Thymus (tissue), 11 donors: ENCODE data around the gene ATRN. TPM values are rescaled to one million over a fixed set of nuclear protein-coding genes. Genes with fewer than 3 reads are reported as not detected.

Experiments
- DNase-seq, 9 donors: peaks; one replicate each; pipeline ENCODE4 v3.0.0-alpha.2; 2013; ENCODE audit warnings: low spot score in 9 of 9, low read depth in 6 of 9, missing footprints in 1 of 9
- H3K27ac ChIP-seq, 2 donors: one replicate each; pipeline ENCODE4 v1.5.1; 2013; ENCODE audit warnings: control low read depth in 1 of 2, low read depth in 1 of 2, low read length in 1 of 2, mild to moderate bottlenecking in 1 of 2, moderate library complexity in 1 of 2
- H3K27me3 ChIP-seq, 2 donors: one replicate each; pipeline ENCODE4 v1.5.1; 2013; ENCODE audit warnings: low read length in 1 of 2; ENCODE audit not compliant: control insufficient read depth in 2 of 2, insufficient read depth in 1 of 2
- H3K36me3 ChIP-seq, 2 donors: one replicate each; pipeline ENCODE4 v1.5.1; 2013; ENCODE audit warnings: low read length in 1 of 2, mild to moderate bottlenecking in 1 of 2, moderate library complexity in 1 of 2; ENCODE audit not compliant: control insufficient read depth in 2 of 2, insufficient read depth in 2 of 2
- H3K4me1 ChIP-seq, 2 donors: one replicate each; pipeline ENCODE4 v1.5.1; 2013; ENCODE audit warnings: low read length in 2 of 2; ENCODE audit not compliant: control insufficient read depth in 2 of 2, insufficient read depth in 2 of 2
- H3K4me3 ChIP-seq, 2 donors: one replicate each; pipeline ENCODE4 v1.5.1; 2013; ENCODE audit warnings: low read length in 2 of 2, control low read depth in 1 of 2, mild to moderate bottlenecking in 1 of 2
- H3K9me3 ChIP-seq, 2 donors: one replicate each; pipeline ENCODE4 v1.5.1; 2013; ENCODE audit warnings: low read length in 1 of 2, mild to moderate bottlenecking in 1 of 2; ENCODE audit not compliant: control insufficient read depth in 2 of 2, insufficient read depth in 1 of 2
- WGBS: extraction: QIAGEN DNeasy Blood & Tissue Kit; methylation state at CpG from one replicate; pipeline ENCODE4 v1.1.7; 2013; 5-methylcytosine and 5-hydroxymethylcytosine counted together
- polyA plus RNA-seq: library from polyadenylated mRNA; stranded (reverse); fragments of 200-250 nt; gene quantifications from one replicate; pipeline ENCODE4 v1.2.3, GENCODE V29; 2013
- total RNA-seq: library from RNA; stranded (reverse); fragments of 120-200 nt; gene quantifications from one replicate; pipeline ENCODE4 v1.2.4, GENCODE V29; 2013
- donor health status: healthy.

The ATRN gene
- total and polyA plus RNA-seq, 2 donors: 4.8 to 7.4 TPM

DNA sequence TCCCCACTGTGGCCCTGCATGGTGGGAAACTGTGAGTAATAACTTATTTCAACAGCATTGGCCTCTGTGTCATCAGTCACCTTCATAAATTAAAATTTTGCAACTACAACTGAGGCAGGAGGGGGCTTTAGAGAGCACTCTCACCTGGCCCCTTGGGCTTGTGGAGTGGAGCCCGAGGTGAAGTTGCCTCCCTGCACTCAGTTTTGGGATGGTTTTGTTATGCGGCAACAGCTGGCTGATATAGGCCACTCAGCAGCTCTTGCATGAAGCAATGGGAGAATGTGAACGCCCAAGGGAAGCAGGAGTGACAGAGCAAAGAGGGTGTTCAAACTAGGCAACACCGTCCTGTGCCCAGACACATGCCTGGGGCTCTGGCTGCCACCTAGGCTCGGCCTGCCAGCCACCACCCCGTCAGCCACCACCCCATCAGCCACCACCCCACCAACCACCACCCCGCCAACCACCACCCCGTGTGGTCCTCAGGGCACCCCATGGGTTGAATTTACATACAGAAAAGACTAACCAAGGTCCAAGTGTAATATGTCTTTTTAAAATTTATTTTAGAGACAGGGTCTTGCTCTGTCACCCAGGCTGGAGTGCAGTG, 196.7 kb downstream of the ATRN start:
- H3K27ac ChIP-seq: no peak overlapping the region
- 99% methylated on average over 8 of the region's 8 CpGs for WGBS
- no peaks in the 10 kb centered on the region for H3K36me3 ChIP-seq
- peaks cover 0 to 6% of the 10 kb centered on the region in 2 donors for H3K4me1 ChIP-seq
- no peak overlapping the region for H3K4me3 ChIP-seq
- DNase-seq: no peak
- no peaks in the 10 kb centered on the region for H3K9me3 ChIP-seq
- peaks cover 10 to 56% of the 10 kb centered on the region in 2 donors for H3K27me3 ChIP-seq

DNA sequence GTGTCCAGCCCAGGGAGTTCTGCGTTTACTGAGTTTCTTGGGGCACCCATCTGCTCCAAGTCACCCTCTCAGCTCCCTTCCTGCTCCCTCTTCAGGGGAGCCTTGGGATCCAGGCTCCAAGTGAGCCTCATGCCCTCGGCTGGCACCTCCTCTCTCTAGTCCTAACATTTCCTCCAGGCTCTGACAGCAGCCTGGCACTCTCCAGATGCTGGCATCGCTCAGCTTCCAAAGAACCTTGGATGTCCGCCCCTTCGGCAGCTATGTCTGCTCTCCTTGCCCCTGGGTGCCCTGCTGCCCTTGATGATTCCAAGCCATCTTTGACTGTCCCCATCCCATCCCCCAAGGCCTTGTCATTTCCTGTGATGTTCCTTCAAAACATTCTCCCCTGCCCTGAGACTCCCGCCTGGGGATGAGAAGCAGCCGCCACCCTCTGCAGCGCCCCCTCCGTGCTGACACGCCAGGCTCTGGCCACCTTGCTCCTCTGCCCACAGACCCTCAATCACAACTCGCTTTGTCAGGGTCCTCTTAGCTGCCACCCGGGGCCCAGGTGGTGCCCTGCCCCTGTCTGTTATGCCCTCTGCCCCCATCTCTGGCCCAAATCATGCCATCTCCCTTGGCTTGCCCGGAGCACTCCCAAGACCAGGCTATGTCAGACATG, 199.0 kb downstream of the ATRN start:
- Histone ChIP-seq H3K36me3 (no peaks in the 10 kb centered on the region), H3K4me3 (no peak overlapping the region), H3K4me1 (peaks cover 0 to 6% of the 10 kb centered on the region in 2 donors), H3K27me3 (peaks cover 29 to 63% of the 10 kb centered on the region in 2 donors), H3K9me3 (no peaks in the 10 kb centered on the region), H3K27ac (no peak overlapping the region)
- DNase-seq: no peak
- 89% methylated on average over 13 of the region's 13 CpGs for WGBS

DNA sequence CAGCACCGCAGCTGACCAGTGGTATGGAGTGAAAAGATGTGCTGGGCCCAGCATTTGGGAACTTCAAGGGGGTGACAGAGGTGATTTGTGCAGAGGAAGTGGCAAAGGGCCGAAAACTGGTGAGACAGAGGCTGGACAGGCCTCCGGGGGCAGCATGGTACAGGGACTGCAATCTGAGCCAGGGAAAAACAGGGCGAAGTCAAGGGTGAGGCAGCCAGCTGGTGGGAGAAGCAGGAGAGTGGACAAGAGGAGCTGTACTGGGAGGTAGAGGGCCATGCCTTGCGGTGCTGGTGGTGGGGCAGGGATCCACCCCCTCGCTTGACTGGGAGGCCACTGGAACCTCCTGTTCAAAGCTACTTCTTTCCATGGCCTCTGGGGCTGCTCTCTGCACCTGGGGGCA, 199.7 kb downstream of the ATRN start:
- H3K27ac ChIP-seq: no peak overlapping the region
- H3K9me3 ChIP-seq: no peaks in the 10 kb centered on the region
- H3K36me3 ChIP-seq: no peaks in the 10 kb centered on the region
- no peak for DNase-seq
- 63% methylated on average over 6 of the region's 6 CpGs for WGBS
- peaks cover 34 to 69% of the 10 kb centered on the region in 2 donors for H3K27me3 ChIP-seq
- H3K4me1 ChIP-seq: peaks cover 0 to 6% of the 10 kb centered on the region in 2 donors
- H3K4me3 ChIP-seq: no peak overlapping the region

DNA sequence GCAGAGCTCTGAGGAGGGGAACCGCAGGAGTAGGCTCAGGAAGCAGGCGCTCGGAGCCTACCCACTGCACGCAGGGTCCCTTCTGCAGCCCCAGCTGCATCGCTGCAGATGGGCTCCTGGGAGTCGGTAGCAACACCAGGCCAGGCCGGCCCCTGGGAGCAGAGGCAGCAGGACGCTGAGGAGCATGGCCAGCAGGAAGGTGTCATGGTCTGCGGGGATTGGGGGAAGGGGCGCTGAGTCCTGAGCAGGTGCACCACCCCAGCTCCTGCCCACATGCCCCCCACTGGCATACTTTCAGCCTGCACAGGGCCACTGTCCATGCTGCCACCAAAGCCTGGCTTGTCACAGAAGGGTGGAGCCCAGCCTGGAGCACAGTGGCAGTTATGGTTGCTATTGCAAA, 200.1 kb downstream of the ATRN start:
- no peak overlapping the region for H3K4me3 ChIP-seq
- no peaks in the 10 kb centered on the region for H3K36me3 ChIP-seq
- WGBS: 85% methylated on average over 10 of the region's 10 CpGs
- DNase-seq: no peak
- no peak overlapping the region for H3K27ac ChIP-seq
- no peaks in the 10 kb centered on the region for H3K9me3 ChIP-seq
- peaks cover 0 to 4% of the 10 kb centered on the region in 2 donors for H3K4me1 ChIP-seq
- peaks cover 38 to 73% of the 10 kb centered on the region in 2 donors for H3K27me3 ChIP-seq

DNA sequence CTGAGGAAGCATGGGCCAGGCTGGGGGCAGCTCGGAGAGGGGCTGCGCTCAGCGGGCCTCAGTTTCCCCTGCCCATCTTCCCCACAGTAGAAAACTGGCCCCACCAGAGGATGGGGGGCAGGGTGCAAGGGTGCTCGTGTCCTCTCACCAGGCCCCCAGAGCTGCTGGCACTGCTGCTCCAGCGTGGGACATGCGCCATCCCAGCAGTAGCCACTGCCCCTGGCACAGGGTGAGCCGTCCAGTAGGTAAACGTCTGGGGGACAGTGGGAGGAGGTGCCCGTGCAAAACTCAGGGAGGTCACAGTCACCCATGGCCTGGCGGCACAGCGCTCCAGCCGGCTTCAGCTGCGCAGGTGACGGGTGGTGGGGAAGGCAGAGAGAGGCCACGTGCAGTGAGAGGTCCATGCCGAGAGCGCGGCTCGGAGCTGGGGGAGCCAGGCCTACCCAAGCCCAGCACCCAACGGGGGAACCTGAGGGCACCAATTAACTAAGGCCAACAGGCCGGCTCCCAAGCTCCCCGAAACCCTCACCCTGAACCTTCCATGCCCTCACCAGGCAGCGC, 201.2 kb downstream of the ATRN start:
- H3K27ac ChIP-seq: no peak overlapping the region
- H3K27me3 ChIP-seq: peaks cover 41 to 82% of the 10 kb centered on the region in 2 donors
- 50% methylated on average over 23 of the region's 23 CpGs for WGBS

DNA sequence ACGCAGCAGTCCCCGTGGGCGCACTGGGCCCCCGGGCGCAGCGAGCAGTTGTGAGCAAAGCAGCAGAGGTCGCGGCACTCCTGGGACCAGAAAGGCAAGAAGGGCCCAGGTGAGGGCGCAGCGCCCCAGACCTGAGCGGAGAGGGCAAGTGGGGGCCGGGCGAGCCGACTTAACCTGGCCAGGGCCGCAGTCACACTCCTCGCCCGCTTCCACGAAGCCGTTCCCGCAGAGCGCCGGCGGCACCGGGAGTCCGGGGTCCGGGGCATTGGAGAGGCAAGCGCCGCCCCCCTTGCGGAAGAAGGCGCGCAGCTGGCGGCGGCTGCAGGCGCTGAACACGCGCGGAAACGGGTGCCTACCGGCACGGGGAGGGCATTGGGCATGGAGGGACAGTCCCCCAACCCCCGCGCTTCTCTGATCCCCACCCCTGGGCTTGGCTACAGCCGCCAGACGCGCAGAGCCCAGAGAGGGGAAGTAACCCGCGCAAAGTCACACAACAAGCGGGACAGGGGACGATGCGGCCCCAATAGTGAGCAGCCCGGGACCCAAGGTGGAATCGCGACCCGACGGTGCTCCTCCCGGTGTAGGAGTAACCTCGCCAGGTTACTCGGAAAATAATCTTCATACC, 201.8 kb downstream of the ATRN start:
- Histone ChIP-seq H3K27ac (no peak overlapping the region), H3K9me3 (no peaks in the 10 kb centered on the region), H3K4me3 (no peak overlapping the region), H3K4me1 (no peaks in the 10 kb centered on the region), H3K36me3 (no peaks in the 10 kb centered on the region), H3K27me3 (peaks cover 43 to 88% of the 10 kb centered on the region in 2 donors)
- DNase-seq: no peak
- WGBS: 3% methylated on average over 58 of the region's 58 CpGs

More for the DNA sequence above, 201.2 kb downstream of the ATRN start:
- no peaks in the 10 kb centered on the region for H3K4me1 ChIP-seq
- DNase-seq: no peak
- H3K36me3 ChIP-seq: no peaks in the 10 kb centered on the region
- H3K4me3 ChIP-seq: no peak overlapping the region
- H3K9me3 ChIP-seq: no peaks in the 10 kb centered on the region

DNA sequence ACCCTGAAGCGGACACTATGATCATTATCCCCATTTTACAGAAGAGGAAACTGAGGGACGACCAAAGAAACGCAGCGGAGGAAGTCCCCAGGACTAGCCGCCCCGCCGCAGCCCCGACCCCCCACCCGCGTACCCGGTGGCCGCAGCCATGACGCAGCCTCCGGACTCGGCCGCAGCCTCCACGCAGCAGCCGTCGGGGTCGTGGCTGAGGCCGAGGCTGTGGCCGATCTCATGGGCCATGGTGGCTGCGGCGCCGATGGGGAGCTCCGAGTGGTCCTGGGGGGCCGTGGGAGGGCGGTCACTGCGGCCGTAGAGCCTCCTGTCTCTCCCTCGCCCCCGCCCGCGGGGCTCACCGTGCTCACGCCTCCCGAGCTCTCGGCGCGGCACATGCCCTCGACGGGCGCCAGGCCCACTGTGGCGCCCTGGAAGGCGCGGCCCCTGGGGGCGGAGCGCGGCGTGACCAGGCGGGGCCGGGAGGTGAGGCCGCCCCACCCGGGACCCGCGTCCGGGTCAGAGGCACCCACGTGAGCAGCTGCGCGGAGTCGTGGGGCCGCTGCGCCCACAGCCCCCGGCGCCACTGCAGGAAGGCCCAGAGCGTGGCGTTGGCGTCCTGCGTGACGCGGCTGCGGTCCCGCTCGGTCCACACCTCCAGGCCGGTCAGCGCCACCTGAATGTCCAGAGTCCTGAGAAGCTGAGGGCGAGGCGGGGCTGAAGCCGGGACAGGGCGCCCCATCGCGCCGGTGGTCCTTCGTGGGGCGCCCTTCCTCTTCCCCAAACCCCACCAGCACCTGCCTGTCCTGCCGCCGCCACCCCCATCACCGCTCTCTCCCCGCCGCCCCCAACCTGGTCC, 202.6 kb downstream of the ATRN start:
- Histone ChIP-seq H3K4me1 (no peaks in the 10 kb centered on the region), H3K27ac (no peak overlapping the region), H3K27me3 (peaks cover 45 to 94% of the 10 kb centered on the region in 2 donors), H3K9me3 (peaks cover 0 to 2% of the 10 kb centered on the region in 2 donors), H3K36me3 (no peaks in the 10 kb centered on the region), H3K4me3 (no peak overlapping the region)
- WGBS: 48% methylated on average over 90 of the region's 90 CpGs
- DNase-seq: no peak

DNA sequence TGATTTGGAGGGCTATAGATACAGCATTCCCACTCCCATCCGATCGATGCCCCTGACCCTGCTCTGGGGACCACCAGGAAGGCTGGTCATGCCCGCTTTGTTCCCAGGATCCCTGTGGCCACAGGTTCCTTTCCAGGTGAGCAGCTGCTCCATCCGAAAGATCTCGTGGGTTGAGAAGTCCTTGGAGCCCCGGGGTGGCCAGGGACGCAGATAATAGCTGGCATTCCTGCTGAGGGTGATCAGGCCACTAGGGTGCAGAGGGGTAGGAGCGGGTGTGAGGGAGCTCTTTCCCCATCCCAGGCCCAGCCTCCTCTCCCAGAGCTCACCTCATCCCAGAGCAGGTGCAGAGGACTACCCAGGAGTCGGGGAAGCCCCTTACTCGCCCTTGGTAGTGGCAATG, 203.6 kb downstream of the ATRN start:
- no peaks in the 10 kb centered on the region for H3K36me3 ChIP-seq
- no peak overlapping the region for H3K4me3 ChIP-seq
- H3K4me1 ChIP-seq: no peaks in the 10 kb centered on the region
- peaks cover 45 to 98% of the 10 kb centered on the region in 2 donors for H3K27me3 ChIP-seq
- WGBS: 73% methylated on average over 10 of the region's 10 CpGs
- peaks cover 0 to 2% of the 10 kb centered on the region in 2 donors for H3K9me3 ChIP-seq
- H3K27ac ChIP-seq: no peak overlapping the region
- DNase-seq: no peak
